GM19099 (cell line): ENCODE results near the gene USP54.

ENCODE experiments used
- POLR2A ChIP-seq: IDR thresholded peaks from 3 replicates; pipeline ENCODE4 v1.6.1; 2011; ENCODE audit warnings: low read depth; ENCODE audit not compliant: insufficient read length; ENCODE audit errors: extremely low read depth

Gene USP54

GRCh38 chr10:73459683-73460314 lies 131.3 kb downstream of the USP54 start:
- TF ChIP-seq POLR2A, result no peak

- no peak for TF ChIP-seq POLR2A
These were observed 134.8 kb downstream of the USP54 start for GRCh38 chr10:73456187-73456890.

- no peak for TF ChIP-seq POLR2A
These were observed 142.0 kb downstream of the USP54 start for GRCh38 chr10:73449113-73449512.

- no peak for TF ChIP-seq POLR2A
These were observed 142.8 kb downstream of the USP54 start for GRCh38 chr10:73448384-73448783.
